Mesothelial cell of epicardium (in vitro differentiated cells): ENCODE results near the gene MTIF2. TPM values are rescaled to one million over a fixed set of nuclear protein-coding genes. Genes with fewer than 3 reads are reported as not detected.

Experiments used
- DNase-seq, 2 experiments: peaks; one replicate each; pipeline ENCODE4 v3.0.0; 2021; ENCODE audit warnings: low spot score in 2 of 2; ENCODE audit not compliant: unreplicated experiment in 2 of 2
- H3K27ac Mint-ChIP-seq: 2 replicates; pipeline ENCODE4 v1.8.0; 2021; ENCODE audit warnings: mixed read lengths
- H3K27me3 Mint-ChIP-seq: 2 replicates; pipeline ENCODE4 v1.8.0; 2021; ENCODE audit warnings: low read depth, mixed read lengths
- H3K36me3 Mint-ChIP-seq: 2 replicates; pipeline ENCODE4 v1.8.0; 2021; ENCODE audit warnings: mixed read lengths
- H3K4me1 Mint-ChIP-seq: 2 replicates; pipeline ENCODE4 v1.8.0; 2021; ENCODE audit warnings: mixed read lengths
- H3K4me3 Mint-ChIP-seq: 2 replicates; pipeline ENCODE4 v1.8.0; 2021; ENCODE audit warnings: mild to moderate bottlenecking, moderate library complexity, mixed read lengths
- H3K9me3 Mint-ChIP-seq: 2 replicates; pipeline ENCODE4 v1.8.0; 2021; ENCODE audit warnings: mixed read lengths
- total RNA-seq: library from RNA; stranded (reverse); gene quantifications from 3 replicates; pipeline ENCODE4 v1.2.1, GENCODE V29; 2021
- TF ChIP-seq, protein P1 (sequence below): fragments of 200-600 bp; sonication (generic); IDR thresholded peaks from one replicate; pipeline ENCODE4 v1.5.0; 2021; ENCODE audit warnings: antibody characterized with exemption; ENCODE audit not compliant: unreplicated experiment

Gene MTIF2, protein sequence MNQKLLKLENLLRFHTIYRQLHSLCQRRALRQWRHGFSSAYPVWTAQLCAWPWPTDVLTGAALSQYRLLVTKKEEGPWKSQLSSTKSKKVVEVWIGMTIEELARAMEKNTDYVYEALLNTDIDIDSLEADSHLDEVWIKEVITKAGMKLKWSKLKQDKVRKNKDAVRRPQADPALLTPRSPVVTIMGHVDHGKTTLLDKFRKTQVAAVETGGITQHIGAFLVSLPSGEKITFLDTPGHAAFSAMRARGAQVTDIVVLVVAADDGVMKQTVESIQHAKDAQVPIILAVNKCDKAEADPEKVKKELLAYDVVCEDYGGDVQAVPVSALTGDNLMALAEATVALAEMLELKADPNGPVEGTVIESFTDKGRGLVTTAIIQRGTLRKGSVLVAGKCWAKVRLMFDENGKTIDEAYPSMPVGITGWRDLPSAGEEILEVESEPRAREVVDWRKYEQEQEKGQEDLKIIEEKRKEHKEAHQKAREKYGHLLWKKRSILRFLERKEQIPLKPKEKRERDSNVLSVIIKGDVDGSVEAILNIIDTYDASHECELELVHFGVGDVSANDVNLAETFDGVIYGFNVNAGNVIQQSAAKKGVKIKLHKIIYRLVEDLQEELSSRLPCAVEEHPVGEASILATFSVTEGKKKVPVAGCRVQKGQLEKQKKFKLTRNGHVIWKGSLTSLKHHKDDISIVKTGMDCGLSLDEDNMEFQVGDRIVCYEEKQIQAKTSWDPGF
- 22.1 to 24.5 TPM (median 22.8 TPM) in 3 replicates for total RNA-seq

DNA sequence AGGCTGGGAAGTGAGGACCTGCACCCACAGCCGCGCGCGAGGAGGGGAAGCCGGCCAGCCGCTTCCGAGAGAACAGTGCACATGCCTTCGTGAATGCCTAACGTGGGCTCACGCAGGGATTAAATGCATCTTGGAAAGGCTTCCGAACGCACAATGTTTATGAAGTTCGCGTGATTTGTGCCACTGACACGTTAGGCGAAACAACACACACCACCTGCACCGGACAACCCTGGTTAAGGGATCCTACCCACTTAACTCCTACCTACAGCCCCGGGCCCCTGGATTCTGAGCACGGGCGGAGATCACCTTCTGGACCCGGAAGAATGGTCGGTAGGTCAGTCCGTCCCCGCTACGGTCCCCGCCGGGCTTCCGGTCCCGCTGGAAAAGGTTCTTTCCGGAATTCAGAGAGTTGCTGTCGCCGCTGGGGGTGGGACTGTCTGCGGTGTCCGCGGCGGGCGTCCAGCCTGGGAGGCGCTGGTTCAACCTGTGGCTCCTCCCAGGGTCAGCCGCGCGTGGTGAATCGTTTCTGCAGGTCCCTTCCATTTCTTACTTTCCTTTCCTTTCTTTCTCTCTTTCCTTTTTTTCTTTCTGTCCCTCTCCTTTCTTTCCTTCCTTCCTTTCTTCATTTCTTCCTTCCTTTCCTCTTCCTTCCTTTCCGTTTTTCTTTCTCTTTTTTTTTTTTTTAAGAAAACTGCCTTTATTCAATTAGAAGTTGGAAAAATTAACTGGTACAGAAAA lies at the start of gene MTIF2:
TSS of gene MTIF2 (minus strand) at position 325 of the 738 bp plus-strand sequence. CDS start 5,373 bp downstream, outside the sequence.
- peak within 1 kb of the TSS; percentile 98 for H3K27ac Mint-ChIP-seq
- H3K4me3 Mint-ChIP-seq: peak within 1 kb of the TSS; percentile 93
- H3K36me3 Mint-ChIP-seq: peaks cover 4% of the 10 kb centered on the region
- H3K4me1 Mint-ChIP-seq: peaks cover 18% of the 10 kb centered on the region
- H3K27me3 Mint-ChIP-seq: no peaks in the 10 kb centered on the region
- no peaks in the 10 kb centered on the region for H3K9me3 Mint-ChIP-seq
- TF ChIP-seq, protein P1, sequence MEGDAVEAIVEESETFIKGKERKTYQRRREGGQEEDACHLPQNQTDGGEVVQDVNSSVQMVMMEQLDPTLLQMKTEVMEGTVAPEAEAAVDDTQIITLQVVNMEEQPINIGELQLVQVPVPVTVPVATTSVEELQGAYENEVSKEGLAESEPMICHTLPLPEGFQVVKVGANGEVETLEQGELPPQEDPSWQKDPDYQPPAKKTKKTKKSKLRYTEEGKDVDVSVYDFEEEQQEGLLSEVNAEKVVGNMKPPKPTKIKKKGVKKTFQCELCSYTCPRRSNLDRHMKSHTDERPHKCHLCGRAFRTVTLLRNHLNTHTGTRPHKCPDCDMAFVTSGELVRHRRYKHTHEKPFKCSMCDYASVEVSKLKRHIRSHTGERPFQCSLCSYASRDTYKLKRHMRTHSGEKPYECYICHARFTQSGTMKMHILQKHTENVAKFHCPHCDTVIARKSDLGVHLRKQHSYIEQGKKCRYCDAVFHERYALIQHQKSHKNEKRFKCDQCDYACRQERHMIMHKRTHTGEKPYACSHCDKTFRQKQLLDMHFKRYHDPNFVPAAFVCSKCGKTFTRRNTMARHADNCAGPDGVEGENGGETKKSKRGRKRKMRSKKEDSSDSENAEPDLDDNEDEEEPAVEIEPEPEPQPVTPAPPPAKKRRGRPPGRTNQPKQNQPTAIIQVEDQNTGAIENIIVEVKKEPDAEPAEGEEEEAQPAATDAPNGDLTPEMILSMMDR: no peak
- peak; percentile 68 to 88 for DNase-seq

DNA sequence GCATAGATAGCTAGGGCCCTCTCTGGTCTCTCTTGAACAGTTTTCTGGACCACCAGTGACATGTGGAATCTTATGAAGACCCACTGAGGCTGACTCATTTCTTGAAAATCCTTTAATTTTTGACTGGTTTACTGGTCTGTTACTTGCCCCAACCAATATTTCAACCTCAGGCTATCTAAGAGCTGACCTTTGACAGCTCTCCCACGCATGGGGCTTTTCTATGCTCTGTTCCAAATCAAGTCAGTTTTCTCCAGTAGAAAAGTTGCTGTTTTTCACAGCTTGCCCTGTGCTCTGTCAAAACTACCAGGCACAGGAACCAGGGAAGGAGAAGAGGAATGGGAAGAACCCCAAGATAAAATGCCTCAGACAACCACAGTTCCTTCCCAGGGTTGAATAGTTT lies 46.0 kb upstream of the MTIF2 start:
- H3K27ac Mint-ChIP-seq: no peak overlapping the region
- no peaks in the 10 kb centered on the region for H3K4me1 Mint-ChIP-seq
- TF ChIP-seq, protein P1: no peak
- peaks cover 19% of the 10 kb centered on the region for H3K36me3 Mint-ChIP-seq
- DNase-seq: no peak
- H3K9me3 Mint-ChIP-seq: no peaks in the 10 kb centered on the region
- no peaks in the 10 kb centered on the region for H3K27me3 Mint-ChIP-seq
- H3K4me3 Mint-ChIP-seq: no peak overlapping the region

DNA sequence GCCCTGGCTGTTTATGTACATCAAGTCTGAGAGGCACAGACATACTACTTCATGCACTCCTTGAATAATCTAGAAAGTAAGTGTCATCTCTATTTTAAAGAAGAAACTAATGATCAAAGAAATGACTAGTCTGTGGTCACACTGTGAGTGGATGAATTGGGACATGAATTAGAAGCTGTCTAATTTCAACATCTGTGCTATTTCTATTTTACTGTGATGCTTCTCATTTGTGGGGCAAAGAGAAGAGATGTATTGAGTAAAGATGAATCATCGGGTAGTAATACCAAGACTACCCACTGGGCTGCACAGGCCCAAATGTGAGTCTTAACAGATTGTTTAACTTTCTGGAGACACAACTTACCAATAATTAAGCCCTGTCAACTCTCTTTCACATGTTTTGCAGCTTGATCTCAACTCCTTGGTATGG lies 42.4 kb upstream of the MTIF2 start:
- H3K36me3 Mint-ChIP-seq: peaks cover 17% of the 10 kb centered on the region
- no peak overlapping the region for H3K27ac Mint-ChIP-seq
- no peak overlapping the region for H3K4me3 Mint-ChIP-seq
- DNase-seq: no peak
- TF ChIP-seq, protein P1: peak; percentile 16
- no peaks in the 10 kb centered on the region for H3K27me3 Mint-ChIP-seq
- H3K4me1 Mint-ChIP-seq: no peaks in the 10 kb centered on the region
- no peaks in the 10 kb centered on the region for H3K9me3 Mint-ChIP-seq

DNA sequence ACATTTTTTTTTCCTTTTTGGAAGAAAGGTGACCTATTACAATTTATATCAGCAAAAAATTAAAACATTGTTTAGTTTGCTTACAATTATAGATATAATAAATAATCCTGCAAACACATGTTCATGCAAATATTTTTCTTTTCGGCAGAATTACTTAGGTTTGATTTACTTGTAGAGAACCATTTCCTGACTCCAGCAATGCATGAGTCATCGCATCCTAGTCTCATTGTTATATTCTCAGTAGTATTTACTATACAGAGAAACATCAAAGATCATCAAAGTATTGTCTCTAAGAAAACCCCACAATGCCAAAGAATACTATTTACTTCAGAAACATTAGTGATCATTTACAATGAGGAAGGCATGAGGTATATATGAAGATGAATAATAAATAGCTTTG lies 40.4 kb upstream of the MTIF2 start:
- TF ChIP-seq, protein P1: no peak
- DNase-seq: no peak
- no peak overlapping the region for H3K27ac Mint-ChIP-seq
- H3K9me3 Mint-ChIP-seq: no peaks in the 10 kb centered on the region
- H3K27me3 Mint-ChIP-seq: no peaks in the 10 kb centered on the region
- H3K36me3 Mint-ChIP-seq: peaks cover 9% of the 10 kb centered on the region
- no peaks in the 10 kb centered on the region for H3K4me1 Mint-ChIP-seq
- no peak overlapping the region for H3K4me3 Mint-ChIP-seq

DNA sequence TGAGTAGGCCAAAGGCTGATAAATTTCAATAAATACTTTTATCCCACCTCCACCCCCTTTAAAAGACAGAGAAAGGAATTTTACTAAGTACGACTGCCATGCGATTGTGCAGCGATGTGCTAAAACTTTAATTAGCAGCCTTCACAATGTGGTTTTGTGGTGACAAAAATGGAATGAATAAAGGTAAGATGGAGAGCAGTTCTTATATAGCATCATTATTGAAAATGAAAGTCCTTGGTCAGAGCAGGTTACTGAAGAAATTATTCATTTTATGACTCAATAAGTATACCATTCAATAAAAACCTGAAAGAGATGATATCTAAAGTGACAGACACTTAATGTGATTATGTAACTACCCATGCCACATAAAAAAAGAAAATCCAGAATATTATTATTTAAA lies 33.2 kb upstream of the MTIF2 start:
- no peak for DNase-seq
- Mint-ChIP-seq H3K27ac (no peak overlapping the region), H3K4me1 (no peaks in the 10 kb centered on the region), H3K9me3 (no peaks in the 10 kb centered on the region), H3K27me3 (no peaks in the 10 kb centered on the region), H3K4me3 (no peak overlapping the region), H3K36me3 (peaks cover 2% of the 10 kb centered on the region)
- TF ChIP-seq, protein P1: no peak
